ENCODE measurements around the gene FPGT. TPM values are rescaled to one million over a fixed set of nuclear protein-coding genes. Genes with fewer than 3 reads are reported as not detected.

The FPGT gene
- total and polyA plus RNA-seq, 2 of the 13 experiments (the other 11 are each of a cell fraction or from before 2014, with no cell fraction given) = 4.3 to 9.8 TPM

- TF ChIP-seq PRDM4 (CRISPR knock-in tag; IDR thresholded peaks at IDR 0.05; ENCODE audit: borderline replicate concordance) = no peak
- no peak for TF ChIP-seq DR1 (CRISPR knock-in tag; IDR thresholded peaks at IDR 0.05)
- no peak for TF ChIP-seq MAF1 (CRISPR knock-in tag; IDR thresholded peaks at IDR 0.05; ENCODE audit: borderline replicate concordance)
- TF ChIP-seq ZNF160 (CRISPR knock-in tag; IDR thresholded peaks at IDR 0.05) = no peak
- TF ChIP-seq ARNTL (CRISPR knock-in tag; IDR thresholded peaks at IDR 0.05) = no peak
- no peak for TF ChIP-seq ZNF749 (CRISPR knock-in tag; IDR thresholded peaks at IDR 0.05; ENCODE audit: borderline replicate concordance)
- TF ChIP-seq RFX5 (IDR thresholded peaks at IDR 0.05; ENCODE audit: low read depth, low read length) = no peak
- no peak for TF ChIP-seq ZBTB8A (CRISPR knock-in tag; IDR thresholded peaks at IDR 0.05; ENCODE audit: borderline replicate concordance, low read depth)
- TF ChIP-seq ZNF17 (CRISPR knock-in tag; IDR thresholded peaks at IDR 0.05) = no peak
- TF ChIP-seq NFKBIZ (CRISPR knock-in tag; IDR thresholded peaks at IDR 0.05) = no peak
- TF ChIP-seq TBX2 (CRISPR knock-in tag; IDR thresholded peaks at IDR 0.05; ENCODE audit: borderline replicate concordance) = no peak; the same call in 1 of the 2 replicates
- TF ChIP-seq TP53 (CRISPR knock-in tag; conservative IDR thresholded peaks at IDR 0.05) = no peak
- peak; percentile 52; the same call in 1 of the 2 replicates for TF ChIP-seq KDM2A (CRISPR knock-in tag; IDR thresholded peaks at IDR 0.05; ENCODE audit: borderline replicate concordance, low read depth)
- no peak for TF ChIP-seq FOXM1 (CRISPR knock-in tag; IDR thresholded peaks at IDR 0.05)
- no peak for TF ChIP-seq ZFP90 (CRISPR knock-in tag; IDR thresholded peaks at IDR 0.05; ENCODE audit: borderline replicate concordance)
- TF ChIP-seq FOXJ3 (CRISPR knock-in tag; IDR thresholded peaks at IDR 0.05; ENCODE audit: borderline replicate concordance) = 0 out of 2 replicates have a peak, but pooled peaks have one; percentile 47
- no peak for TF ChIP-seq MAX (IDR thresholded peaks at IDR 0.05)
- TF ChIP-seq ZNF703 (CRISPR knock-in tag; IDR thresholded peaks at IDR 0.05; ENCODE audit: borderline replicate concordance) = no peak
- TF ChIP-seq ZNF337 (CRISPR knock-in tag; IDR thresholded peaks at IDR 0.05; ENCODE audit: borderline replicate concordance, low read depth) = no peak
- TF ChIP-seq ZNF737 (CRISPR knock-in tag; IDR thresholded peaks at IDR 0.05; ENCODE audit: borderline replicate concordance) = no peak
- TF ChIP-seq KAT7 (CRISPR knock-in tag; IDR thresholded peaks at IDR 0.05; ENCODE audit: borderline replicate concordance) = no peak; the same call in 1 of the 2 replicates
- TF ChIP-seq HDAC2 (CRISPR knock-in tag; IDR thresholded peaks at IDR 0.05) = peak; percentile 36; the same call in 1 of the 2 replicates
- TF ChIP-seq, protein P1, sequence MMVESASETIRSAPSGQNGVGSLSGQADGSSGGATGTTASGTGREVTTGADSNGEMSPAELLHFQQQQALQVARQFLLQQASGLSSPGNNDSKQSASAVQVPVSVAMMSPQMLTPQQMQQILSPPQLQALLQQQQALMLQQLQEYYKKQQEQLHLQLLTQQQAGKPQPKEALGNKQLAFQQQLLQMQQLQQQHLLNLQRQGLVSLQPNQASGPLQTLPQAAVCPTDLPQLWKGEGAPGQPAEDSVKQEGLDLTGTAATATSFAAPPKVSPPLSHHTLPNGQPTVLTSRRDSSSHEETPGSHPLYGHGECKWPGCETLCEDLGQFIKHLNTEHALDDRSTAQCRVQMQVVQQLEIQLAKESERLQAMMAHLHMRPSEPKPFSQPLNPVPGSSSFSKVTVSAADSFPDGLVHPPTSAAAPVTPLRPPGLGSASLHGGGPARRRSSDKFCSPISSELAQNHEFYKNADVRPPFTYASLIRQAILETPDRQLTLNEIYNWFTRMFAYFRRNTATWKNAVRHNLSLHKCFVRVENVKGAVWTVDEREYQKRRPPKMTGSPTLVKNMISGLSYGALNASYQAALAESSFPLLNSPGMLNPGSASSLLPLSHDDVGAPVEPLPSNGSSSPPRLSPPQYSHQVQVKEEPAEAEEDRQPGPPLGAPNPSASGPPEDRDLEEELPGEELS (CRISPR knock-in tag; IDR thresholded peaks at IDR 0.05) = no peak
- no peak for TF ChIP-seq CBFB (CRISPR knock-in tag; IDR thresholded peaks at IDR 0.05)
- no peak for TF ChIP-seq ZNF260 (CRISPR knock-in tag; IDR thresholded peaks at IDR 0.05; ENCODE audit: borderline replicate concordance, low read depth)
- no peak for TF ChIP-seq JUNB (CRISPR knock-in tag; IDR thresholded peaks at IDR 0.05; ENCODE audit: borderline replicate concordance)
These were observed at the start of gene FPGT, which contains the start of gene LRRIQ3 (continued) for GRCh38 chr1:74197657-74198552.
